NCI-H524 (cell line): Measurements from ENCODE around the gene AK5.

Experiments
- DNase-seq, 2 experiments: peaks; one replicate each; lab custom pipeline; 2025; lab: John Stamatoyannopoulos, UW

Gene AK5

GRCh38 chr1:77438236-77438913, 156.6 kb downstream of the AK5 start:
- DNase-seq: no peak

GRCh38 chr1:77446841-77447555, 165.2 kb downstream of the AK5 start:
- no peak for DNase-seq

- DNase-seq: no peak
These were observed 165.8 kb downstream of the AK5 start for GRCh38 chr1:77447669-77448068.

- DNase-seq: no peak
These were observed 178.1 kb downstream of the AK5 start for GRCh38 chr1:77459881-77460280.

- no peak for DNase-seq
These were observed 179.9 kb downstream of the AK5 start for GRCh38 chr1:77461691-77462090.

GRCh38 chr1:77463216-77463615, 181.4 kb downstream of the AK5 start:
- DNase-seq: no peak

GRCh38 chr1:77465139-77465538, 183.3 kb downstream of the AK5 start:
- DNase-seq: no peak

- no peak for DNase-seq
These were observed 184.1 kb downstream of the AK5 start for GRCh38 chr1:77465922-77466321.

- DNase-seq: no peak
These were observed 185.3 kb downstream of the AK5 start for GRCh38 chr1:77467021-77467595.

GRCh38 chr1:77467741-77468140, 185.9 kb downstream of the AK5 start:
- no peak for DNase-seq

GRCh38 chr1:77468257-77468948, 186.6 kb downstream of the AK5 start:
- DNase-seq: no peak

- DNase-seq: no peak
These were observed 187.3 kb downstream of the AK5 start for GRCh38 chr1:77468949-77469710.

GRCh38 chr1:77471691-77472090, 189.9 kb downstream of the AK5 start:
- DNase-seq: no peak

- no peak for DNase-seq
These were observed 191.9 kb downstream of the AK5 start for GRCh38 chr1:77473690-77474089.

GRCh38 chr1:77475641-77476040, 193.8 kb downstream of the AK5 start:
- DNase-seq: no peak

- DNase-seq: no peak
These were observed 194.7 kb downstream of the AK5 start for GRCh38 chr1:77476475-77476874.

- no peak for DNase-seq
These were observed 202.5 kb downstream of the AK5 start for GRCh38 chr1:77484334-77484733.

- no peak for DNase-seq
These were observed 203.1 kb downstream of the AK5 start for GRCh38 chr1:77484926-77485325.

- peak; percentile 5 to 42 for DNase-seq
These were observed 205.8 kb downstream of the AK5 start for GRCh38 chr1:77487631-77488030.

- DNase-seq: no peak
These were observed 208.1 kb downstream of the AK5 start for GRCh38 chr1:77489910-77490309.

GRCh38 chr1:77494026-77494425, 212.2 kb downstream of the AK5 start:
- no peak for DNase-seq

GRCh38 chr1:77498918-77499317, 217.1 kb downstream of the AK5 start:
- no peak for DNase-seq
